AG08395 (cell line): ENCODE measurements around the gene WNK2.
"Not testable (repeated sequence)": the region's sequence is repeated elsewhere in the genome, so short reads cannot be mapped to it uniquely, and the experiment has no call there.

Experiments
- DNase-seq: peaks from one replicate; pipeline ENCODE4 v3.0.0; 2012; ENCODE audit warnings: mixed read lengths, low spot score

Gene WNK2

GRCh38 chr9:93183663-93184431 is at the start of gene WNK2:
Gene WNK2, plus strand, starts transcription at chr9:93184139. Its CDS starts 791 bp downstream, at chr9:93184930.
- peak; percentile 31 for DNase-seq

- no peak for DNase-seq
These were observed 49.0 kb upstream of the WNK2 start for GRCh38 chr9:93134740-93135444.

GRCh38 chr9:93136011-93136440 is 47.9 kb upstream of the WNK2 start:
- peak; percentile 38 for DNase-seq

- no peak for DNase-seq
These were observed 46.6 kb upstream of the WNK2 start for GRCh38 chr9:93137362-93137761.

GRCh38 chr9:93138171-93138764 is 45.7 kb upstream of the WNK2 start:
- no peak for DNase-seq

GRCh38 chr9:93139365-93140182 is 44.4 kb upstream of the WNK2 start:
- no peak for DNase-seq

GRCh38 chr9:93141771-93142483 is 42.0 kb upstream of the WNK2 start:
- DNase-seq, result no peak

- DNase-seq, result no peak
These were observed 40.0 kb upstream of the WNK2 start for GRCh38 chr9:93143830-93144530.

- DNase-seq, result not testable (repeated sequence)
These were observed 37.2 kb upstream of the WNK2 start for GRCh38 chr9:93146696-93147095.

- DNase-seq, result no peak
These were observed 36.3 kb upstream of the WNK2 start for GRCh38 chr9:93147632-93148031.

GRCh38 chr9:93148721-93149120 is 35.2 kb upstream of the WNK2 start:
- no peak for DNase-seq

GRCh38 chr9:93149361-93149760 is 34.6 kb upstream of the WNK2 start:
- DNase-seq, result no peak

- no peak for DNase-seq
These were observed 32.7 kb upstream of the WNK2 start for GRCh38 chr9:93151097-93151784.

- DNase-seq, result peak; percentile 48
These were observed 29.5 kb upstream of the WNK2 start for GRCh38 chr9:93154293-93154903.

- DNase-seq, result no peak
These were observed 28.0 kb upstream of the WNK2 start for GRCh38 chr9:93155716-93156474.

GRCh38 chr9:93156475-93157008 is 27.4 kb upstream of the WNK2 start:
- no peak for DNase-seq

GRCh38 chr9:93159601-93160471 is 24.1 kb upstream of the WNK2 start:
- peak; percentile 89 for DNase-seq
